Epithelial cell of esophagus (primary cell): ENCODE results near the gene FKRP.
A peak's percentile ranks its signal among the peaks of the same experiment; 100 is the strongest.
"Not testable (repeated sequence)": the region's sequence is repeated elsewhere in the genome, so short reads cannot be mapped to it uniquely, and the experiment has no call there.

Experiments used
- DNase-seq: peaks from one replicate; pipeline ENCODE4 v3.0.0; 2010; ENCODE audit warnings: low read depth
- H3K4me3 ChIP-seq: 2 replicates; pipeline ENCODE4 v1.5.1; 2011; ENCODE audit warnings: mild to moderate bottlenecking, low read length, control low read depth
- CTCF ChIP-seq: IDR thresholded peaks from 2 replicates; pipeline ENCODE4 v1.5.1; 2011; ENCODE audit warnings: low read depth, mild to moderate bottlenecking, low read length, control low read depth, inconsistent platforms; ENCODE audit not compliant: insufficient read depth; ENCODE audit errors: missing control alignments

FKRP gene

GRCh38 chr19:46759817-46760333 is 14.0 kb downstream of the FKRP start:
- TF ChIP-seq CTCF = no peak
- peak; percentile 74 for DNase-seq
- H3K4me3 ChIP-seq = no peak overlapping the region

GRCh38 chr19:46760363-46760762 is 14.5 kb downstream of the FKRP start:
- no peak overlapping the region for H3K4me3 ChIP-seq
- no peak for TF ChIP-seq CTCF
- no peak for DNase-seq

- DNase-seq, H3K4me3 ChIP-seq: not testable (repeated sequence)
Observed at GRCh38 chr19:46760897-46761296, 15.0 kb downstream of the FKRP start.

GRCh38 chr19:46761418-46761831 is 15.6 kb downstream of the FKRP start:
- no peak for TF ChIP-seq CTCF
- H3K4me3 ChIP-seq = no peak overlapping the region
- no peak for DNase-seq

- peak overlapping the region; percentile 21 for H3K4me3 ChIP-seq
- TF ChIP-seq CTCF = no peak
- peak; percentile 92 for DNase-seq
Observed at GRCh38 chr19:46762245-46762890, 16.5 kb downstream of the FKRP start.

- H3K4me3 ChIP-seq = no peak overlapping the region
- no peak for TF ChIP-seq CTCF
- no peak for DNase-seq
Observed at GRCh38 chr19:46764817-46765291, 19.0 kb downstream of the FKRP start.

- H3K4me3 ChIP-seq = no peak overlapping the region
- peak; percentile 72 for TF ChIP-seq CTCF
- peak; percentile 57 for DNase-seq
Observed at GRCh38 chr19:46766569-46767317, 20.9 kb downstream of the FKRP start.

- not testable (repeated sequence) for DNase-seq, H3K4me3 ChIP-seq
Observed at GRCh38 chr19:46768746-46769145, 22.9 kb downstream of the FKRP start.
